ENCODE measurements around the gene SHISA7.
"Not testable (repeated sequence)": the region's sequence is repeated elsewhere in the genome, so short reads cannot be mapped to it uniquely, and the experiment has no call there.

Gene SHISA7

DNA sequence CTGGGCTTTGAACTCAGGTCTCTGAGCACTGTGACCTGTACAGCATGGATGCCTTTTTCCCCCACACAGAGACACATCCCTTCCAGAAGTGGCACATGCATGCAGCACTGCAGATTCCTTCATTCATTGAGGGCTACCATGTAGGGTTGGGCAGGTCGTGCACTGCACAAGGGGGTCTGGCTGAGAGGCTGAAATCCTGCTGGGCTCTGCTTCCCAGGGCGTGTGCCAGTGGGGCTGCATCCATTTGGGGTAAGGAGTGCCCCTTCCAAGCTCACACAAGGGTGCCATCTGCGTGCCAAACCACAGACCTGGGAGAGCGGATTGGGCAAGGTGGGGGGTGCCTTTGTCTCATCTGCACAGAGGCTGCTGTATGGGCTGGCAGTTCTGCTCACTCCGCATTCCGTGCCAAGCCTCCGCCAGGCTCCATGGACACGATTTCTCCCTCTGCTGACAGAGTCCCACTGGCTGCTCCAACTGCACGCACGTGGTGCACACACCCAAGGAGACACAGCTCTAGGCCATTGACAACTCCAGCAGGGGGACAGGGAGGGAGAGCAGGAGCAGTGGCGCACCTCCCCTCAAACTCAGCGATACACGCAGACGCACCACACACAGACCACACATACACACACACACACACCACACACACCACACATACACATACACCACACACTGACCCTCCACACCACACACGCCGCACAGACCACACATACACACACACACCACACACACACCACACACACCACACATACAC lies 4.5 kb upstream of the SHISA7 start:
- DNase-seq: no peak
- peak; percentile 24 for ATAC-seq

DNA sequence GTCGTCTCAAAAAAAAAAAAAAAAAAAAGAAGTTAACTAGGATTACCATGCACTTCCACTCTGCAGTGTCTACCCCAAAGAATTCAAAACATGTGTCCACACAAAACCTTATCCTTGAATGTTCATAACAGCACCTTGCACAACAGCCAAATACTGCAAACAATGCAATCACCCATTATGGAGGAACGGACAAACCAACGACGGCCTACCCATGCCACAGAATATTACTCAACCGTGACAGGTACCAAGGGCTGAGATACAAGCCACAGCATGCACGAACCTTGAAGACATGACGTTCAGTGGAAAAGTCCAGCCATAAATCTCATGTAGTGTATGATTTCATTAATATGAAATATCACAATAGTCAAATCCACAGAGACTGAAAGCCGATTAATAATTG lies 3.0 kb upstream of the SHISA7 start:
- ATAC-seq: no peak
- DNase-seq: no peak

DNA sequence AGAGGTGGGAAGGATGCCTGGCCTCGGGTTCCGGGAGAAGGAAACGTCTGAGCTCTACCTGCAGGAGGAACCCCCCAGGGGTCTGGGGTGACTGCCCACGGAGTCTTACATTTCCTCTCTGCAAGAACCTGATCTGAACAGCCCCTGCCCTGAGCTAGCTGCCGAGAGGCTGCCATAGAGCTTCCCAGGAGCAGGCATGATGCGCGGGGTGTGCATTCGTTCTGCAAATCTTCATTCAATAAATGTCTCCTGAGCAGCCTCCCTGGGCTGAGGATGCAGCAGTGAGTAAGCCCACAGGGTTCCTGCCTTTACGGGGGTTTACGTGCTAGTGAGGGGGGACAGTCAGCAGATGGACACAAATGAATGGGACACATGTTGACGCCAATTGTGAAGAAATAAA lies 1.5 kb upstream of the SHISA7 start:
- ATAC-seq (no peak), DNase-seq (no peak)

DNA sequence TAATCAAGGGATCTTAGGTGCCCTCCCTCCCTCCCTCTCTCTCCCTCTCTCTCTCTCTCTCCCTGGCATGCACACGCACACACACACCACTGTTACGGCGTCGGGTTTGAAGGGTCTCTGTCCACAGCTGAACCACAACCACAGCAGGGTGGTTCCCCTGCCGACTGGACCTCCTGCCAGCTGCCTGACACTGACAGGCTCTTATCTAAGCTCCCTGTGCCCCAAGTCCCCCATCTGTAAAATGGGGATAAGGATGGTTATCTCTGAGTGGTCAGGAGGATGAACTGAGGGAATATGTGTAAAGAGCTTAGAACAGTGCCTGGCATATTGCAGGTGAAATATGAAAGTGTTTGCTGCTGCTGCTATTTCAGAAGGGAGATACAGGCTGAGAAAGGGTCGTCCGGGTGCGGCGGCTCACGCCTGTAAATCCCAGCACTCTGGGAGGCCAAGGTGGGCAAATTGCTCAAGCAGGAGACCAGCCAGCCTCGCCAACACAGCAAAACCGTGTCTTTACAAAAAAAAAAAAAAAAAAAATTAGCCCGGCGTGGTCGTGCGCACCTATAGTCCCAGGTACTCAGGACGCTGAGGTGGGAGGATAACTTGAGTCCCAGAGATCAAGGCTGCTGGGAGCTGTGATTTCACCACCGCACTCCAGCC lies 852 bp upstream of the SHISA7 start:
- DNase-seq (no peak), ATAC-seq (no peak)

DNA sequence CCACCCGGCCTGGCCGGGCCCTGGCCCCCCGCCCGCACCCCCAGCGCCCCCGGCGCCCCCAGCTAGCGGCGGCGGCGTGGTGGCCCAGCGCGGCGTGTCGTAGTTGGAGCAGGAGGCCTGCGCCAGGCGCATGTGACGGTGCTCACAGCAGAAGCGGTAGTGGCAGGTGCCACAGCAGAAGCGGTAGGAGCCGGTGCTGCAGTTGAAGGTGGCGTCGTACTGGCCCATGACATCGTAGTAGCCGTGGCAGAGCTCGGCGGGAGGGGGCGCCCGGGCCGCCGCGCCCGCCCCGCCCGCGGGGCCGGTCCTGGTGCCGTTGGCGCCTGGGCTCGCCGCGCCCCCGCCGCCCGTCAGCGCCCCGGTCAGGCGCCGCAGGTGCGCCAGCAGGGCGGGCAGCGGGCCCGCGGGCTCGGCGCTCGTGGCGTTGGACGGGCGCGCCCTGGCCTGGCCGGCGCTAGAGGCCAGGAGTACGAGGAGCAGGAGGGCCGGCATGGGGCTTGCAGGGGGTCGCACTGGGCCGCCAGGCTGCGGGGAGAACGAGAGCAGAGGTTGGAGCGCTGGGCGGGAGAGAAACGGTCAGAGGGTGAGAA lies 633 bp downstream of the SHISA7 start:
- no peak for DNase-seq
- ATAC-seq: no peak

DNA sequence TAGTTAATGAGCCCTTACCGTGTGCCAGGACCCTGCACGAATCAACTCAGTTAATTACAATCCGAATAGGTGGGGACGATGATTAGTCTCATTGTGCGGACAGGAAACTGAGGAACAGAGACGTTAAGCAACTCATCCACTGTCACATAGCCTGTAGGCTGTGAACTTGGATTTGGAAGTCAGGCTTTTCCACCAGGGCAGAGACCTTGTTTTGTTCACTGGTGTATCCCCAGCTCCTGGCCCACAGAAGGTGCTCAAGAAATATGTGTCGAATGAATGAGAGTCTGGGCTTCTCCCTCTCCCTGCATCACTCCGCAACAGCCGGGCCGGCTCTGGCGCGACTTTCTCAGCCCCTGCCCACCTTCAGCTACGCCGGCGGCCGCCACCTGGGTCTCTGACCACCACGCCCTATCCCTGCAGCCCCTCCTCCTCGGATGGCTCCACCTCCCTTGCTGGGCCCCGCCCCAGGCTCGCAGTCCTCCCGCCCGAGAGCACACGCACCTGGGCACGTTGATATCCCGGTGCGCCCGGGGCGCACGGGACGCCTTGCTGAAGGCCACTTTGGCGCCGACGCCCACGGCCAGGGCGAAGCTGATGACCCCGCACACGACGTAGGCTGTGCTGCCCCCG lies 1.3 kb downstream of the SHISA7 start:
- ATAC-seq: no peak
- peak; percentile 31 for DNase-seq

DNA sequence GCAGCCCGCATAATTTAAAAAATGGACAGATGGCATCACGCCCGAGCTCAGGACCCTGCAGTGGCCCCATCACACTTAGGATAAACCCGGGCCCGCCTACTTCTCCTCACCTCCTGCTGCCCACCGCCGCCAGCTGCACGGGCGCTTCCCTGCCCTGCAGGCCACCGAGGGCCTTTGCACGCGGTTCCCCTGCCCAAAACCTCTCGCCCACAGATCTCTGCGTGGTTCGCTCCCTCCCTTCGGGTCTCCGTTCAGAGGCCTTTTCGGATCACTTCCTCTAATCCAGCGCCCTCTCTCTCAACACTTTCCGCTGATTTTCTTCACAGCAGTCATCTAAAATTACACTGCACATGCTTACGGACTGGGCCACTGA lies 1.8 kb downstream of the SHISA7 start:
- ATAC-seq (no peak), DNase-seq (no peak)

DNA sequence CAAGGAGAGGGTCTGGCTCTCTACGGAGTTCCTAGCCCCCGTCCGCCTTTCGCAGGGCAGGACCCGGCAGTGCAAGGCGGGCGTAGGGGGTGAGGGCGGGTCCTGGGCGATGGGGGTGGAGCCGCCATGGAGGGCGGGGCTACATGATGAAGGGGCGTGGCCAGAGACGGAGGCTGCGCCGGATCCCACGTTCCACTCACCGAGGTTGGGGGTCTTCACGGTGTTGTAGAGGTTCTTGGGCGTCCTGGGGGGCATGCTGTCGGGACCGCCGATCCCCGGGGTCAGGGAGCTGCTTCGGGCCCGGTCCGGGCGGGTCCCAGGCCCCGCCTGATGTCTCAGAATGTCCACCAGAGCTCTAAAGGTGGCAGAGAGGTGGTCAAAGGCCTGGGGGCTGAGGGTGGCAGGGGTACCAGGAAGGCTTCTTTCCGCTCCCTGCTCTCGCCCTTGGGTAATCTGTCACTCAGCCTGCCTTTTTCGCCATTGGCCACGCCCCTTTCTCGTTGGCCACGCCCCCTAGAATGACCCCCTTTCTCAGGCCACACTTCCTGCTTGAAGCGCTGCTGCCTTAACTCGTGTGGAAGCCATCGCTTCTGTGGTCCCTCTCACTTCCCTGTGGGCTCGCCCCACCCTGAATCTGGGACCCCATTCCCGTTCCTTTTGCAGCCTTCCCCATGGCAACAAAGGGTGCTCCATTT lies 2.5 kb downstream of the SHISA7 start:
- peak; percentile 47 for DNase-seq
- no peak for ATAC-seq

DNA sequence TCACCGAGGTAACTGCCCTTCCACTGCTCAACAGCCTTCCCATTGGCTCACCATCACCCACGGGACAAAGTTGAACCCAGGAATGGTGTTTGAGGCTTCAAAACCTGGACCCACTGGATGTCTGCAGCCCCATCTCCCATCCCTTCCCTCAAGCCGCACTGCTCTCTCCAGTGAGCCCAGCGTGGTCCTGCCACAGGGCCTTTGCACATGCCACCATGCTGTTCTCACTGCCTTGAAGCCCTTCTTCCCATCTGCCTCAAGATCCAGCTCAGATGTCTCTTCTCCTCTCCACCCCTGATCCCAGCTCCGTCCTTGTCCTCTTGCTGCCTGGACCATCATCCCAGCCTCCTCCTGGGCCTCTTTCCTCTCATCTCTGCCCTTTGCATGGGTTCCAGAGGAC lies 4.0 kb downstream of the SHISA7 start:
- no peak for ATAC-seq
- DNase-seq: no peak

DNA sequence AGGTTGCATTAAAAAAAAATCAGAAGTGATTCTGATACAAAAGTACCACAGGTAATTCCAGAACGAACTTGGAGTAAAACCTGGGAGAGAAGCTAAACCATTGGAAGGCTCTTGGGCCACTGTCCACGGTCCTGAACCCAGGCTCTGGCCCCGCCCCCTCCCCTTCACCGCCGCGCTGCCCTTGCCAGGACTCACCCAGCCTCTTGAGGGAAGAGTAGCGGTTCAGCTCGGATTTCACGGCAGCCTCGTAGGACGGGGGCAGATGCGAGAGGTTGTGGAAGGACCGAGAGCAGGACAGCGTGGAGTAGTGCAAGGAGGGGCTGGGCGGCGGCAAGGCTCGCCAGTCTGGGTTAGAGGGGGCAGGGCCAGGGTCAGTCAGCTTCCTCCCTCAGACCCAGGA lies 5.7 kb downstream of the SHISA7 start:
- peak; percentile 45 for DNase-seq
- ATAC-seq: peak; percentile 14

DNA sequence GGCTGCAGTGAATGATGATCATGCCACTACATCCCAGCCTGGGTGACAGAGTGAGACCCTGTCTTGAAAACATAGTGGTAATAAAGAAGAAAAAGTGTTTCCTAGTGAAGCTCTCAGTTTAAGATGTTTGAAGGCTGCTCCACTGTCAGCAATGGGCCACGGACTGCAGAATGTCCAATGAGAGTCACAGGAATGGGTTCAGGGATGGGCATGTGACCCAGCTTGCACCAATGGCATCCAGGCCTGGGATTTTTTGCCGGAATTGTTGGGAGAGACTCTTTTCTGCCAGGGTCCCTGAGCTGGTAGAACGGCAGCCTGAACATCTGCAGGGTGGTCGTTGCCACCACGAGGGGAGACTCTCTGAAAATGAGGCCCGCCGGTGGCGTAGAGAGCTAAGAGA lies 6.3 kb downstream of the SHISA7 start:
- DNase-seq (no peak), ATAC-seq (no peak)

DNA sequence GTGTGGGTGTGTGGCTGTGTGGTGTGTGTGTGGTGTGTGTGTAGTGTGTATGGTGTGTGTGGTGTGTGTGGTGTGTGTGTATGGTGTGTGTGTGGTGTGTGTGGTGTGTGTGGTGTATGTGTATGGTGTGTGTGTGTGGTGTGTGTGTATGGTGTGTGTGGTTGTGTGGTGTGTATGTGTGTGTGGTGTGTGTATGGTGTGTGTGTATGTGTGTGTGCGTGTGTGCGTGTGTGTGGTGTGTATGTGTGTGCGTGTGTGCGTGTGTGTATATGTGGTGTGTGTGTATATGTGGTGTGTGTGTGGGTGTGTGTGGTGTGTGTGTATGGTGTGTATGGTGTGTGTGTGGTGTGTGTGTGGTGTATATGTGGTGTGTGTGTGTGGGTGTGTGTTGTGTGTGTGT lies 8.1 kb downstream of the SHISA7 start:
- no peak for ATAC-seq

DNA sequence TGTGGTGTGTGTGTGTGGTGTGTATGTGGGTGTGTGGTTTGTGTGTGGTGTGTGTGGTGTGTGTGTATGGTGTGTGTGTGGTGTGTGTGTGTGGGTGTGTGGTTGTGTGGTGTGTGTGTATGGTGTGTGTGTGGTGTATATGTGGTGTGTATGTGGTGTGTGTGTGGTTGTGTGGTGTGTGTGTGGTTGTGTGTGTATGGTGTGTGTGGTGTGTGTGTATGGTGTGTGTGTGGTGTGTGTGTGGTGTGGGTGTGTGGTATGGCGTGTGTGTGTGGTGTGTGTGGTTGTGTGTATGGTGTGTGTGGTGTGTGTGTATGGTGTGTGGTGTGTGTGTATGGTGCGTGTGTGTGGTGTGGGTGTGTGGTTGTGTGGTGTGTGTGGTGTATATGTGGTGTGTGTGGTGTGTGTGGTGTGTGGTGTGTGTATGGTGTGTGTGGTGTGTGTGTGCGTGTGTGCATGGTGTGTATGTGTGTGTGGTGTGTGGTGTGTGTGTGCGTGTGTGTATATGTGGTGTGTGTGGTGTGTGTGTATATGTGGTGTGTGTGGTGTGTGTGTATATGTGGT lies 8.7 kb downstream of the SHISA7 start:
- ATAC-seq (no peak), DNase-seq (no peak)

More for the DNA sequence above, 8.1 kb downstream of the SHISA7 start:
- DNase-seq: no peak

DNA sequence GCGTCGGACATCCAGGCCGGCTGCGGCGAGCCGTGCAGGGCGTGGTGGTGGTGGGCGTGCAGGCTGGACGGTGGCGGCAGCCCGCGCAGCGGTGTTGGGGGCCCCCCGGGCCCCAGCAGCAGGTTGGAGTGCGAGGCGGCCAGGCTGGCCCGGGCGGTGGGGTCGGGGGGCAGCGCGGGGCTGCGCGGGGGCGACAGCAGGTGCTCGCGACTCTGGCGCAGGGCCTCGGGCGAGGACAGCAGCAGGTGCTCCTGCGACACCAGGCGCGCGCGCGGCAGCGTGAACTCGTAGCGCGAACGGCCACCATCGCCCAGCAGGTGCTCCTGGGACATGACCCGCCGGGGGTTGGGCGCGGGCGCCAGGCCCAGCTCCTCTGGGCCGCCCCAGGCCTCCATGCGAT lies 9.8 kb downstream of the SHISA7 start:
- ATAC-seq (no peak), DNase-seq (no peak)

DNA sequence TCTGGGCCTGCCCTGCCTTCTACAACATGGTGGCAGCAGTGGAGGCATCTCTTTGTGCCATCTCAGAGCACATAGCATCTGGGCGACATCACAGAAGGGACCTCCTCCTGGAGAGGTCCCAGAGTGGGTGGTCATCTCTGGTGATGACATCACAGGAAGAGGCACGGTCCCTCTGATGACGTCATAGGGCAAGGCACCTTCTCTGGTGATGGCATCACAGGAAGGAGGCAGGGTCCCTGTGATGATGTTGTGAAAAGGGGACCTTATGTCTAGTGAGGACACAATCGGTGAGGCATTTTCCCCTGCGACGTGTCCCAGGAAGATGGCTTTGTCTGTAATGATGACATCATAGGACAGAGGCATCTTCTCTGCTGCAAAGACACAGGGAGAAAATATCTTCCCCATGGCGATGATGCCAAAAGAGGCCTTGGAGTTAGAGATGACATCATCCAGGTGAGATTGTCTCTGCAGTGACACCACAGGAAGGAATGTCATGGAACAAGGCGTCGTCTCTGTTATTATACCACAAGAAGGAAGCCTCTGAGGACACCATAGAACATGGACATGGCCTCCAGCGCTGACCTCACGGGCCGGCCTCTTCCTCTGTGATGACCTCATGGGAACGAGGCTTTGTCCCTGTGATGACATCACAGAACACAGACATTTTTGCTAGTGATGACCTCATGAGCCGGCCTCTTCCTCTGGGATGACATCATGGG lies 10.7 kb downstream of the SHISA7 start:
- peak; percentile 14 for ATAC-seq
- no peak for DNase-seq

DNA sequence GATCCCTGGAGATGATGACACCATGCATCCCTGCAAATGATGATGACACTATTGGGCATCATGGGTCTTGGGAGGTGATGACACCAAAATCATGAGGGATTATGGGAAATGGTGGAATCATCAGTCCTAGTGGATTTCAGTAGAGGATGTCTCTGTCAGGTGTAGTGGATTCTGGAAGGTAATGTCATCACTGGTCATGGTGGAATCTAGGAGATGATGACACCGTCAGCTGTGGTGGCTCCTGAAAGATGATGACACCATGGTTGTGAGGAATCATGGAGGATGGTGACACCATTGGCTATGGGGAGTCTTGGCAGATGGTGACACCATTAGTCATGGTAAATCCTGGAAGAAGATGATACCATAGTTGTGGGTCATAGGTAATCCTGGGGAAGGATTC lies 11.9 kb downstream of the SHISA7 start:
- no peak for DNase-seq
- no peak for ATAC-seq

DNA sequence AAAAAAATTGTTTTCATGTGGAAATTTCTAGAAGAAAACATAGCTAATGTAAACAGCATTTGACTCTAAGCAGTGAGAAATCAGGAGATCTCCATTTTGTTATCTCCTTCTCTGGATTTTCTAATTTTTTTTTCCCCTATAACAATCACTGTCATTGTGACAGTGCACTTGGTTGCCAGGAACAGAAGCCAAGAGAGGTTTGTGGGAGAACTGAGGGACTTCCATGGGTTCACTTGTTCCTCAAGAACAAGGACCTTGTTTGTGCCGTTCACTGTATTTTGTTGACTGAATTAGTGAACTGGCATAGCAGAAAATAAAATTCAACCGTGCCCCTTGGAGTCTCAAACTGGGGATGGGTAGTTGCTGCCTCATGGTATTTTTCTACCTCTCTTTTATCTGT lies 17.1 kb downstream of the SHISA7 start:
- ATAC-seq: no peak
- no peak for DNase-seq

DNA sequence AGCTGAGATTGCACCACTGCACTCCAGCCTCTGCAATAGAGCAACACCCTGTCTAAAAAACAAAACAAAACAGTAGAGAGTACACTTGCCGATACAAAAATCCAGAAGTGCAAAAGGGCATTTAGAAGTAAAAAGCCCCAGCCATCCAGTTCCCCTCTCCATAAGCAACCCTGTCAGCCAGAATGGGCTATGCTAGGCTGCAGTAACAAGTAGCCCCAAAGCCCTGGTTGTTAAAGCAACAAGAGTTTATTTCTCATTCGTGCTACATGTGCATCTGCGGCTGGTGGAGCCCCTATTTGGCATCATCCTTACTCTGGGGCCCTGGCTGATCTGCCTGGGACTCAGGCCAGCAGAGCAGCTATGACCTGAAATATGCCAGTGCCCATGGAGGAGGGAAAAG lies 18.6 kb downstream of the SHISA7 start:
- DNase-seq (no peak), ATAC-seq (no peak)

DNA sequence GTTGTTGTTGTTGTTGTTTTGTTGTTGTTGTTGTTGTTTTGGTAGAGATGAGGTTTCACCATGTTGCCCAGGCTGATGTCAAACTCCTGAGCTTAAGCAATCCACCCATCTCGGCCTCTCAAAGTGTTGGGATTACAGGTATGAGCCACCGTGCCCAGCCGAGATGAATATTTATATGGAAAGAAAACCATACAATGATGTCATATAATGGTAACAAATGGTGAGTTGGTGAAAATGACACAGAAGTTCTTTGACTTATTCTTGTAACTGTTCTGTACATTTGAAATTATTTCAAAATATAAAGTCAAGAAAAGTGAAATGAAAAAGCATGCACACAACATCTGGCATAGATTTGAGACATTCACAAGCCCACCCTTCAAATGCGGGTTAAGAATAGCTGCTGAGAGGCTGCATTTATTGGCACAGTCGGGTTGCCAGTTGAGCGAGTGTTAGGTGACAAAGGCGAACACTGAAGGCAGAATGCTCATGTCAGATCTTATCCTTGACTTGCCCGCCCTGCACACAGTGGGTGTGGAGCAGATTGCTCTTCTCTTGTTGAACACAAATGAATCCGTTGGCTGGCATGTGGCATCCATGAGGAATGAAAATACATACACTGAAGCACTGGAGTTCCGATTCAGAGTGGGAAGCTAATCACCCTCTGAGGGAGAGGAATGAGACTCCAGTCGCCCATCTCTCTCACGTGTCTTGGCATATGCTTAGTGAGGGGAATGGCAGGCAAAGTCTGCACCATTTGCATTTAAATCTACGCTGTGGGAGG lies 19.7 kb downstream of the SHISA7 start:
- no peak for ATAC-seq
- no peak for DNase-seq

DNA sequence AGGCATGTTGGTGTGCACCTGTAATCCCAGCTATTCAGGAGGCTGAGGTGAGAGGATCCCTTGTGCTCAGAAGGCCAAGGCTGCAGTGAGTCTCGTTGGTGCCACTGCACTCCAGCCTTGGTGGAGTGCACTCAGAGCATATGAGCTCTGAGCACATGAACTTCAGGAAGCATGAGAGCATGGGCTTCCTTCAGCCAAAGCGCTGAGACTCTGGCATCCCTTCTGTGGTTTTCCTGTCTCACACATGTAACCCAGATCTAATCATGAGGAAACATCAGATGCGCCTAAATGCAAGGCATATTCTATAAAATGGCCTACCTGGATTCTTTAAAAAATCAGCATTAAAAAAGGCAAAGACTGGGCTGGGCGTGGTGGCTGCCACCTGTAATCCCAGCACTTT lies 21.8 kb downstream of the SHISA7 start:
- ATAC-seq, DNase-seq: not testable (repeated sequence)

Data from stimulated activated naive CD8-positive, alpha-beta T cell treated with anti-CD3 and anti-CD28 coated beads, Interleukin-15, Interleukin-2, amounts not matched to agents 100 U/mL and 50 U/mL, for 24 hours (primary cell).